GOT3 (cell line): ENCODE measurements around the gene RNF40.

Experiments
- DNase-seq: peaks from one replicate; lab custom pipeline; 2025; ENCODE audit warnings: mixed read lengths; lab: John Stamatoyannopoulos, UW

Gene RNF40

DNA sequence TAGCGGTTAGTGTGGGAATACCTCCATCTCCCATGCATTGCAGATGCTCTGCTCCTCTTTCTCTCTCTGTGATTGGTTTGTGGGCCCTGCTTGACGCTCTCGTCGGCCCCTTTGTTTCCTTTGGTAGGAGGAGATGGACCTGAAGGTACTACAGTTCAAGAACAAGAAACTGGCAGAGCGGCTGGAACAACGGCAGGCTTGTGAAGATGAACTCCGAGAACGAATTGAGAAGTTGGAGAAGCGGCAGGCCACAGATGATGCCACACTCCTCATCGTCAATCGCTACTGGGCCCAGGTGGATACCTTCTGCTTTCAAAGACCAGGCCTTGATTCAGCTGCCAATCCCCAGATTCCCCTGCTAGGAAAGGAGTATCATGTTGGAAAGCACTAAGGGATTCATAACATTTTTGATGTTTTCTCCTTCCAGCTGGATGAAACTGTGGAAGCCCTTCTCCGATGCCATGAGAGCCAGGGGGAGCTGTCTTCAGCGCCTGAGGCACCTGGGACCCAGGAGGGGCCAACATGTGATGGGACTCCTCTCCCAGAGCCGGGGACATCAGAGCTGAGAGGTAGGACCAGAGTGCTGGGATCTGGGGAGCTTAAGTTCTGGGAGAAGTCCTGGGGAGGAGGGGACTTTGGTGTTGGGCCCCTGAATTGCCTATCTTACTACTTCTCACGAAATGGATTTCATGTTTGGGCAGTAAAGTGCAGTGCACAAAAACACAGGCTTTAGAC lies 1.0 kb downstream of the RNF40 start:
- no peak for DNase-seq

- no peak for DNase-seq
Measured at GRCh38 chr16:30764086-30764485, 2.0 kb downstream of the RNF40 start.

GRCh38 chr16:30764816-30765465 lies 2.8 kb downstream of the RNF40 start:
- DNase-seq: no peak

- no peak for DNase-seq
Measured at GRCh38 chr16:30766206-30766932, 4.2 kb downstream of the RNF40 start.

DNA sequence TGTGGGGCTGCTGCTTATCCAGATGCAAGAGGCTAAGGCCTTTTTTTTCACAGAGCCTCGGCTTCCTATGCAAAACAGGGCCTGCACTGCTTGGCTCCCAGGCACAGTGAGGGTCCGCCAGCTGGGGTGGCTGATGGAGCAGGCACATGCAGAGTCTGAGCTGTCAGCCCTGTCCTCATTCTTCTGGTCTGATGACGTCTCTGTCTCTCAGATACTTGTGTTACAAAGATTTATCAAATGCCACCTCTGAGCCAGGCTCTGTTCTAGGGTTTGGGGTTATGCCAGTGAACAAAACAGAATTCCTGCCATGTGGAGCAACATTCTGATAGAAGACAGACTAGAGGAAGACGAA lies 4.8 kb downstream of the RNF40 start:
- DNase-seq: no peak

DNA sequence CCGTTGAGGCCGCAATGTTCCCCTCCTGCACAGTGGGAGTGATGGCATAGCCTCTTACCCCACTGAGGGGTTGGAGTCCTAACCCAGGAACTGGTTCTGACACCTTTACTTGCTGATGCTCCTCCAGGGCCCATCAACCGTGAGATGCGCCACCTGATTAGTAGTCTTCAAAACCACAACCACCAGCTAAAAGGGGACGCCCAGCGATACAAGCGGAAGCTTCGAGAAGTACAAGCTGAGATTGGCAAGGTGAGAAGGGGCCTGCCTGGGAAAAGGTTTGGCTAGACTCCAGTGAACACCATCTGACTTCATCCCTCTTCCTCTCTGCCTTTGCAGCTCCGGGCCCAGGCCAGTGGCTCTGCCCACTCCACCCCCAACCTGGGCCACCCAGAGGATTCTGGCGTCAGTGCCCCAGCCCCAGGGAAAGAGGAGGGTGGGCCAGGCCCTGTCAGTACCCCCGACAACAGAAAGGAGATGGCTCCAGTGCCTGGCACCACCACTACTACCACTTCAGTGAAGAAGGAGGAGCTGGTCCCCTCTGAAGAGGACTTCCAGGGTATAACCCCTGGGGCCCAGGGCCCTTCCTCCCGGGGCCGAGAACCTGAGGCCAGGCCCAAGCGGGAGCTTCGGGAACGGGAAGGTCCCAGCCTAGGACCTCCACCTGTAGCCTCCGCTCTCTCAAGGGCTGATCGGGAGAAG lies 5.8 kb downstream of the RNF40 start:
- DNase-seq: no peak

- no peak for DNase-seq
Measured at GRCh38 chr16:30768583-30769181, 6.6 kb downstream of the RNF40 start.

- DNase-seq: no peak
Measured at GRCh38 chr16:30769379-30770089, 7.4 kb downstream of the RNF40 start.

DNA sequence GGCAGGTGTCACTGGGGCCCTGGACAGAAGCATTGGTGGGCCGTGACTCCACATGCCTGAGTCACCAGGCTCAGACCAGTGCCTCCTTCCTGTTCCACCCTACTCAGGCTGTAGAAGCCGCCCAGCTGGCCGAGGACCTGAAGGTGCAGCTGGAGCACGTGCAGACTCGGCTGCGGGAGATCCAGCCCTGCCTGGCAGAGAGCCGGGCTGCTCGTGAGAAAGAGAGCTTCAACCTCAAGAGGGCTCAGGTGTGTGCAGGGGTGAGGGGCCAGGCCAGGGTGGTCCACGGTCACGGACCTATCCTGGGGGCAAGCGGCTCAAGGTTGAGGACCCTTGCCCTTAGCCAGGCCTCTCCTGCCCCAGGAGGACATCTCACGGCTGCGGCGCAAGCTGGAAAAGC lies 9.6 kb downstream of the RNF40 start:
- DNase-seq: no peak

DNA sequence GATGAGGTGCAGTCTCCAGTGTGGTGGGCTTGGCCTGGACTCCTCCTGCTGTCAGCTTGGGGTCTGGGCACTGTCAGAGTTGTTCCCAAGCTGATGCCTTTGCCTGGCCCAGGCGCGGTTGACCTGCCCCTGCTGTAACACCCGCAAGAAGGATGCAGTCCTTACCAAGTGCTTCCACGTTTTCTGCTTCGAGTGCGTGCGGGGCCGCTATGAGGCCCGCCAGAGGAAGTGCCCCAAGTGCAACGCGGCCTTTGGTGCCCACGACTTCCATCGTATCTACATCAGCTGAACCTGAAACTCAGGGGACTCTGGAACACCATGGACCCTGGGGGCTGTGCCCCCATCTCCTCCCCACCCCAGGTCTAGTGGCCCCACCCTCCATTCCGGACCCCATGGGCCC lies 11.7 kb downstream of the RNF40 start:
- no peak for DNase-seq

DNA sequence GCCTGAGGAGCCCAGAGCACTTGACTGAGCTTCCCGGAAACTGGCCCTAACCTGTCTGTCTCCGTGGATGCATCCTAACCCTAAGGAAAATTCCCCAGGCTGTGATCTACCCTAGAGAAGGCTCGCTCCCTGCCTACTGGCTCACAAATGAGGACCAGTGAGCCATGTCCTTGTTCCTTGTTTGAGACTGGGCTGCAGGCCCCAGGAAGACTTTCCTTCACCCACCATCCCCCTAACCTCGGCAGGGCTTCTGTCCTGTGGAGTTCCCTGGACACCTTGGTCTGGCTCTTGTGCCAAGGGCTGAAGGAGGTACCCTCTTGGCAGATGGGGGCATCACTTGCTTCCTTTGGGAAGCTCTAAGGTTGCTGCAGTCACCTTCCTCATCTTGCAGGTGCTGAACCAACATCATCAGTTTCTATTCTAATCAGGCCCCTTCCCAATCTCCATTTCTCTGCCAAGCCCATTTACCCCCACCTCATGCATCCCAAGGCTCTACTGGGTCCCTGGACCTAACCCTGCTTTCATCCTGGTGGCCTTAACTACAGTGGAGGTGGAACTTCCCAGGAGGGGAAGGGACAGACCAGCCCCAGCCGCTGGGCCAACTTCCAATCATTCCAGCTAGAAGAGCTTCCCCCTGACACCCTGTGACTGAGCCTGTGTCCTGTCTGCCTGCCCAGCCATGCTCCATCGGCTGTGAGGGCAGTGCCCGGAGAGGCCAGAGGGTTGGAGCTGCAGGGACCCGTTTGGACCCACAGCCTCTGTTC lies 12.4 kb downstream of the RNF40 start:
- no peak for DNase-seq

GRCh38 chr16:30775131-30775391 lies 12.9 kb downstream of the RNF40 start:
- no peak for DNase-seq

DNA sequence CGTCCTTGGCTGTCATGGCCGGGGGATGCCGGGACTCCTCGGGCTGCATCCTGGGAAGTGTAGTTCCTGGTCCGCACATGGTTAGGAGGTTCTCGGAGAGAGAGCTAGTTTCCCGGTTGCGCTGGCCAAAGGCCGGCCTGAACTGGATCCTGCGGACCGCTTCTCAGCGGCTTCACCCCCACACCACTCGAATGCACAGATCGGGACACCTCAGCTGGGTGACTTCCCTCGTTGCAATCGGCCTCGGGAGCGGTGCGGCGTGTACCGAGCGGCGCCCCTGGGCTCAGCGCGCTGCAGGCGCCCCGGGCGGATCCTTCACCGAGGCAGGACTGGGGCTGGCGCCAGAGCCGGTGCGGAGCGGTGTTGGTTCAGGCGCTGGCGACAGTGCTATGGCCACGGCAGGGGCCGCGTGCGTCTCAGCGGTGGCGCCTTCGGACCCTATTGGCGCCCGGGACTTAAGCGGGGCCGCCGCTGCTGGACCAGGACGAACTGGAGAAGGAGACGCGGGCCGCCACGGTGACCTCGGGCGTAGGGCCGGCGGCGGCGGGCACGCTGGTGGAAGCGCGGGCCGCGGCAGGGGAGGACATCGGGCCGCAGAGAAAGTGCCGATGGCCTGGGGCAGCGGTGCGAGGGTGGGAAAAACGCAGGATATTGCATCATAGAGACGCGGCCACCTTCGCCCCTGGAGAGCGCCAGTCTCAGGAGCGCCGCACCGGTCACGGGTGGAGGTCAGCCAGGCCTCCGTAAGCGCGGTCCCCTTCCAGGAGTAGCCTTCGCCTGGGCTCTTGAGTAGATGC lies 13.5 kb downstream of the RNF40 start:
- no peak for DNase-seq

DNA sequence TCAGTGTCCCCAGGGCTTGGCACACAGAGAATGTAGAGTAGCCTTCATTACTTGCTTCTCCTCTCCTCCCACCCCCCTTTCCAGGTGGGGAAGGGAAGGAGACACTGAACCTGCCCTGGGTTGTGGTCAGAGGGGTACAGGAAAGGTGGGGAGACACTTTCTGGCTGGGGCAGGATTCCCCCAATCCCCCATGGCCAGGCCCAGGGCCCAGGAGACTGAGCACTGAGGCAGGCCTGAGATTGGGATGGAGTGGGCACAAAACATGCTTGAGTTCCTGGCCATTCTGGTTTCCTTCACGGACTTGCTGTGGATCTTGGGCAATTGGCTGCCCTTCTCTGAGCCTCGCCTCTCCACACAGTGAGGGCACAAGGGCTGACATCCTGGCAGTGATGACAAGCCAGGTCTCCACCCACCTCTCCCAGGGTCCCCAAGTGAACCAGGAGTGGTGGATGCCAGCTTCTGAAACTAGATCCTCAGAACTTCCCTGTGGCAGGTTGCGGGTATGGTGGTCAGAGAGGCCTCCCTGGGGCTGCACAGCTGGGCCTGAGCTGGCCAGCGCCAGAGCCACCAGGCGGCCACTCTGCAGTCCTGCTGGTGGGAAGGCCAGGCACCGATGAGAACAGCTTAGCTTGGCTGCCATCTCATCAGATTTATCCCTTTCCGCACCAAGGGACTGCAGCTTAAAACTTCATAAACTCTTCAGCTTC lies 15.6 kb downstream of the RNF40 start:
- DNase-seq: no peak

GRCh38 chr16:30778549-30779244 lies 16.6 kb downstream of the RNF40 start:
- no peak for DNase-seq

DNA sequence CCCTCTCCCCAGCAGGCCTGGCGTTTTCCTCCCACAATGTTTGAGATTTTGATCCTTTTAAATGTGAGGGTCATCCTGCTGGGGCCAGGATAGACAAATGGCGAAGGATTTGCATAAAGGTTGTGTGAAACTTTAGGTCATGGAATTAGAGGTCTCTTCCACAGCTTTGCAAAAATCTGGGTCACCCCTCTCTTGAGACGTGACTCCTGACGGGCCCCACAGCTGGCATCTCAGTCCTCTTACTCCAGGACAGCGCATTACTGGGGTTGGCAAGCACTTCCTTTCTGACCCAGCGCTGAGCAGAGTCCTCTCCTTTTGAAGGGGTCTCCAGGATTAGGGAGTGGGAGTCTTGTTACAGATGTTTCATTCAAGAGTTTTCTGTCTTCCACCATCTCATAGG lies 17.5 kb downstream of the RNF40 start:
- no peak for DNase-seq

- DNase-seq: no peak
Measured at GRCh38 chr16:30780021-30780420, 17.9 kb downstream of the RNF40 start.

- no peak for DNase-seq
Measured at GRCh38 chr16:30780549-30780948, 18.4 kb downstream of the RNF40 start.
